GM21526 (cell line): ENCODE measurements around the gene IL20RA.

Source experiments
- ATAC-seq: cut with Tn5 transposase; IDR thresholded peaks from one replicate; pipeline ENCODE4 v1.9.1; 2021; ENCODE audit warnings: moderate library complexity; ENCODE audit not compliant: unreplicated experiment, low FRiP score

Gene IL20RA

DNA sequence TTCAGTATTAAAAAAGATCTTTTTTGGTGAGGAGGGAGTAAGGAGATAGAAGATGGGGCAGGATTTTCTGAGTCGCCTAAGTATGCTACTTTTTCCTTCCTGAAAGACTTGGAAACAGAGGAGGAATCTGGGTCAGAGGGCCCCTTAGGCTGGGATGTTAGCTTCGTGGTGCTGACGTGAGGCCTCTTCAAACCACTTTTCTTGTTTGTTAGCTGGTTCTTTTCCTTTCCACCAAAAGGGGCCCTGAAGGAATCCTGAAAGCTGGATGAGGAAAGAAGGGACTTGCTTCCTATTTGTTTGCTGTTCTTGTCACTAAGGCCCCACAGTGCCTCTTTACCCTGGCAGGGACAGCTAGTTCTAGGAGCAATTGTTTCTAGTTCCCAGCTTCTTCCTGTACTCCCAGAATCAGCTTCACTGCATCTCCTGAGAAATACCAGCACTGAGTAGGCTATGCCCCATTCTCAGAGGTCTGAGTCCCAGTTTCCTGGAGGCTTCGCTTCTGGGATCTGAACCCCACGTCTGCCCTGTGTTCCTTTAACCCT lies 2.2 kb upstream of the IL20RA start:
- no peak for ATAC-seq

DNA sequence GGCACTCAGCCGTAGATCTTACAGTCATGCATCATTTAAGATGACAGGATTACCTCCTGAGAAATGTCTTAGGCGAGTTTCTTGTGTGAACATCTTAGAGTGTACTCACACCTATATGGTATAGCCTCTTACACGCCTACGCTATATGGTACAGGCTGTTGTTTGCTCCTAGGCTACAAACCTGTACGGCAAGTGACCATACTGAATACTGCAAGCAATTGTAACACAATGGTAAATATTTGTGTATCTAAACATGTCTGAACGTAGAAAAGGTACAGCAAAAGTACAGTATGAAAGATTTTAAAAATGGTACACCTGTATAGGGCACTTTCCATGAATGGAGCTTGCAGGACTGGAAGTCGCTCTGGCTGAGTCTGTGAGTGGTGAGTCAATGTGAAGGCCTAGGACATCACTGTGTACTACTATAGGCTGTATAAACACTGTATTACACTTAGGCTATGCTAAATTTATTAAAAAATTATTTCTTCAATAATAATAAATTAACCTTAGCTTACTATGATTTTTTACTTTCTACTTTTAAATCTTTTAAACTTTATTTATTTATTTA lies 541 bp upstream of the IL20RA start:
- ATAC-seq, result no peak

DNA sequence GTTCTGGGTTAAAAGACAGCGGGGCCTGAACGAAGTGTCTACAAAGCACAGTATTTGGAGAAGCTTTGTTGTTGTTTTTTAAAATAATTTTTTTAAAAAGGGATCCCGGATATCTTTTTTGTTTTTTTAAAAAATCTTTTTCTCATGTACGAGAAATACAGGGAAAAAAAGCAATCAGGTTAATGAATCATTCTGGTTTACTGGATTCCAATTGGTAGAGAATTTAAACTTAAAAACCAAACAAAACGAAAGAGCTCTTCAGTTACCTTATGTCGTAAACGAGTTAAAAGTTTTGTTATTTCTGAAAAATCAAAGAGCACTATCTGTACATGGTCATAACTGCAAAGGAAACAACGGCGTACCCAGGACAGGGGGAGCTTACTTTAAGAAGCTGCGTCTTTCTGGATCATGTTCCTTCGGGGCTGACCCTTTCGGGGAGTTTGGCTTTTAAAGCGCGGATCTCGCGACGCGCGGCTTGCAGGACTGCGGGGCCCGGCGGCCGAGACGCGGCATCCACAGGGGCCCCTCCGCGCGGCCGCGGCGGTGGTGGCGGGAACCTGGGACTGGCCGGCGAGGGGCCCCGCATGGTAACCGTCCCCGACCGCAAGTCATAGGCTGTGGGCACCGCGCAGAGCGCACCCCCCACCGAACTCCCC lies 927 bp downstream of the IL20RA start:
- ATAC-seq, result no peak

DNA sequence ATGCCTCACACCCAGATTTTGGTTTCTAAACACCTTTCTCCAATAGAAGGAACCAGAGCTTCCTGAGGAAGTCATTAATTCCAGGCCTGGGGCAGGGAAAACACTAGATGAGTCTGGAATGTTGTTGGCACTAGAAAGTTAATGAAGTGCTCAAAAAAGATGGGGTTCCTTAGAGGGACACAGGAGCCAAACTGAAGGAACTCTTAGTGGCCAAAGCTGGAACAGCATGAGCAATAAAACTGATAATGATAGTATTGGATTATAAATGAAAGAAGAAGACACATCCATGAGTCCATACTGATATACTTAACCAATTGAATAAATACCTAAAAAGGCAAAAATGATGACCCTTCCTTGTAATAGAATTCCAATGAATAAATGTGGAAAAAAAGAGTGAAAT lies 4.4 kb downstream of the IL20RA start:
- no peak for ATAC-seq

DNA sequence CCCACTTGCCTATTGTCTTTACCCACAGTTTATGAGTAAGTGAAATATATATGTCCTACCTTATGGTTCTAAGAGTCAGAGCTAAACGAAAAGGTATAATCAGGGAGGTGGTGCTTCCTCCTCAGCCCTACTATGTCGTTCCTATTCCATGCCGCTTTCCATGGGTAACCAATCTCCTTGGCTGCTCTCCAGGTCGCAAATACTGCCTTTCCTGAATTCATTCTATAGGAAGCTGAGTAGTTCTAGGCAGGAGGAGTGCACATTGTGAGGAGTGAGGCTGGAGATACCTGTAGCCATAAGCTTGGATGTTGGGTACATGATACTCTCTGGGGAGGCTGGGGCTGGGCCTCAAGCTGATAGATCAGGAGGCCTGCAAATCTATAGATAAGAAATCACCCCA lies 5.8 kb downstream of the IL20RA start:
- ATAC-seq, result no peak

DNA sequence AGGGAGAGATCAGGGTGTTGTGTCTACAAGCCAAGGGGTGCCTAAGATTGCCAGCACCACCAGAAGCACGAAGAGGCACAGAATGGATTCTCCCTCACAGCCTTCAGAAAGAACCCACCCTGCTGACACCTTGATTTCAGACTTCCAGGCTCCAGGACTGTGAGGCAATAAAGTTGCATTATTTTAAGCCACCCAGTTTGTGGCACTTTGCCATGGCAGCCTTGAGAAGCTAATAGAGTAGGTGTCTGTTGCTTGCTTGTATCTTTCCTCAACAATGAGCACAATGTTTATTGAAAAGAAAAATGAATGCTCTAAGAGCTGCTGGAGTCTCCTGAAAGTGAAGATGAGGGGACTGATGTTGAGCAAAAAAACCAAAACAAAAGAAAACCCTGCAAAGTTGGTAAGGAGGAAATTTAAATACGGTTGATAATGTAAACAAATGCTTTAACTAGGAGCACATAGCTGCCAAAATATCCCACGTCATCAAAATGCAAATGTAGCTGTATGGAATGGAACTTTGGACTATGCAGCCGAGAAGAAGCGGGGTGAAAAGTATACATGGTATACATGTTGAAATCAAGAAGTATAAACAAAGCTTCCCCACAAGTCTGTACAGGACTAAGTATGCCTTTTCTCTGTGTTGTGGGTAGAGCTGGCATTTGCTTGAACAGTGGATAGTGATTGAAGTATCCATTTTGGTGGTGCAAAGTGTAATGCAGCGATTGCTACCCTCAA lies 8.0 kb downstream of the IL20RA start:
- no peak for ATAC-seq

DNA sequence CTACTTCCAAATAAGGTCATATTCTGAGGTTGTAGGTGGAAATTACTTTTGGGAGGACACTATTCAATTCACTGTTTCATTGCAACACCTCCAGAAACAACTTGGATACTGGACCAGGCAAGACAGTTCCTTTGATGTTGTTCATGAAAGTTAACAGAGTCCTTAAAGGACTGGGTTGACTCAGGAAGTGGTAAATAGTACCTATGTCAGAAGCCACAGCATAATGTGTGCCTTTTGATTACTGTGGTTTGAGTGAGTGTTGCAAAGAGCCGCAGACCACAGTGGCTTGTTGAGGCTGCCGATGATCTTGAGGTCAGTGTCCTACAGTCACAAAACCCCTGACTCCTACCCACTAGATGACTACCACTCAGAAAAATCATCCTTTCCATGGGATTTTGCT lies 10.9 kb downstream of the IL20RA start:
- no peak for ATAC-seq

DNA sequence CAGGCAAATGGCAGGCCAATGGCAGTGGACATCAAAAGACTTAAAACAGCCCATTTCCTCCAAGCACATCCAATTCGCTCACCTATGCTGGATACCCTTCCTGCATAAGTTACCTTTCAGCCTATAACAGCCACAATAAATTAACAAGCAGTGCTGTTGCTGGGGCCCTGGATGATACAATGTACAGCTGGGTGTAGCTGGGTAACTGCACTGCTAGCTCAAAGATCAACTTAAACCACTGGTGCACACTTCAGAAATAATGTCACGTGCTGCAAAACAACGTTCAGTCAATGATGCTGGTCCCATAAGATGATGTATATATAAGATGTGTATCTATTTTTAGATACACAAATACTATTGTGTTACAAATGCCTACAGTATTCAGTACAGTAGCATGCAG lies 13.6 kb downstream of the IL20RA start:
- ATAC-seq, result no peak

DNA sequence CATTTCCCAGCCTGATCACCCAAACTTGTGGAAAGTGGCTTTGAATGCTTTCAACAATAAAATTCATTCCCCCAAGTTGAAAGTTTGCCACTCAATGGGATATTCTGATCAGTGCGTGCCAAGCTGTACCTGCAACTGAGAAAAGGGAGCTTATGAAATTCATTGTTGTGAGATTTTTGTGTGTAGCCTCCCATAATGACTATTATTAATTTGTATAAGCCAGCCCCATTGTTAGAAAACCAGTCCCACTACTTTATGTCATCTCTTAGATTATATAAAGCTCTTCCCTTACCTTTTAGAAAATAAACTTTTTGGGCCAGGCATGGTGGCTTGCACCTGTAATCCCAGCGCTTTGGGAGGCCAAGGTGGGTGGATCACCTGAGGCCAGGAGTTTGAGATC lies 15.9 kb downstream of the IL20RA start:
- ATAC-seq, result no peak

DNA sequence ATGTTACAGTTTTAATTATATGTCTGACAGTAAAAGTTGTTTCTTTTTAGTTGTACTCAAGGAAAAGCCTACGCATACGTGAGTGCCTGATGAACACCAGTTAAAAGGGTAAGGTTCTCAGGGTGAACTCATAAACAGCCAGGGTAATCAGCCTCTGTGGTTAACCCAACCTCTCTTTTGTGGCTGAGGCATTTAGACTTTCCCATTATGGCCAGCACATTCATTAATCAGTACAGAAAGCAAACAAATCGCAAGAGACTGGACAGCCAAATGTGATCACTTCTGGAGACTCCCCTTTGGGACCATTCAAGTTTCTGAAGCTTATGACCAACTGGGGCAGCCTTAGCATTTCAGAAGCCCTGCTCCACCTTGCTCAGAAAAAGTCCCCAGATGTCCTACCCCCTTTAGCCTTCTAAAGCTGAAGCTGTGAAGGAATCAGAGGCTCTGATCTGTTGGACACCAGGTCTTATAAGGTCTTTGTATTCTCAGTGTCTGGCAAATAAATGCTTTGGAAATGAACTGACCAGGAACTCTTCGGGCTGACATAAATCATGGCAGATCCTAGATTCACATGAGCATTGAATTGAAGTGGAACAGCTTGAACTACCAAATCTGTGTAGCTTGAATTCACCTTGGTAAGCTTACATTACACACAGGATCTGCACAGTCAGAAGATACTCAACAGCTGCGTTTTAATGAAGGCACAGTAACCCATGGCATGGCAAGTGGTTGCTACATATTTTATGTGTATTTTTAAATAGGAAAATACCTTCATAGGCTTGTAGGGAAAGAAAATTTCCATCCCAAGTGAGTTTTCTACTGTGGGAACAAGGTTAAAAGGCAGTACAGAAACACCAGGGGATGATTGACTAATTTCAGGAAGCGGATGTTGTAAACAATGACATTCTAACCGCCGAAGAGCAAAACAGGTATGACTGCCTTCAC lies 18.7 kb downstream of the IL20RA start:
- no peak for ATAC-seq

DNA sequence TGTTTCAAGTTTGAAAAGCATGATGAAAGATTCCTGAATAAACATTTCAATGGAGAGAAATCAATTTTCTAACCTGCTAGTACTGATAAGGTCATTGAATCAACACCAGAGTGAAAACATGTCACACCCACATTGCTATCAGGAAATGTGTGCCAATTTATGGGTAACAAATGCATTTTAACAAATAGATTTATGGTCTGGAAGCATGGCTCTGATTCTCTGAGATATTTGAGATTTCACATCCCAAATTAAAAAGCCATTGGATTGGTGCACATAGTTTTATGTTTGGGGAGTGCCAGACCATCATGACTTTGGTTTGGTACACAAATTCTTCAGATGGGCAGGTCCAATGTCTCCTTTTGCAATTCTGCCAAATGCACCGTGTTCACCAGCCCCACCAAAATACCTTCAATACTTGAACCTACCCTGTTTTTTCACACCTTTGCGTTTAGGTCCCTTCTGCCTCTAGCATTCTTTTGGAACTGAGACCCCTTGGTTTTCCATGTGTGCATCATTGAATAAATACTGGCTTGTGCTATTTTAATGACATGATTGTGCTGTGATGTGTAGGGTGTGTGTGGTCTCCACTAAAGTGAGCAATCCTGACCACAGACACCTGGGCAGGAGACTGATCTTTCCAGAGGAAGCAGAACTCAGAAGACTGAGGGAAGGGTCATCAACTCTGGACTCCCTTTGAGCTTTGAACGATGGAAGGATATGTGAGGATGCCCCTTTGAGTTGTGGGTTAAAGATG lies 20.4 kb downstream of the IL20RA start:
- no peak for ATAC-seq

DNA sequence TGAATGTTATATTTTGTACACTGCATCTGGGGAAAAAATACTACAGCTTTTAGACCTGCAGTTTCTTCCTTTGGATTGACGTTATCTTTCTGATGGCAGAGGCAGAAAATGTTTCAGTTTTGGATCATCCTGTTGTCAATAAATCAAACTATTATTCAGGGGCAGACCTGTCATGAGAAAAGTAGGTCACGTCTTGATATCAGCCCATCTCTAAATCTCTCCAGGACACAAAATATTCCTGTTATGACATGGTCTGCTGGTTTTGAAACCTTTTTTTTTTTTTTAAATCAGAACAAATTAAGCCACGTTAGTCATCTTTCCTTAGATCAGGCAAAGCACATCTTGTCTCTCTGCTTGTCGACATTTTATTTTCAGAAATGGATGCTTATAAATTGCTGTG lies 24.0 kb downstream of the IL20RA start:
- ATAC-seq, result no peak

DNA sequence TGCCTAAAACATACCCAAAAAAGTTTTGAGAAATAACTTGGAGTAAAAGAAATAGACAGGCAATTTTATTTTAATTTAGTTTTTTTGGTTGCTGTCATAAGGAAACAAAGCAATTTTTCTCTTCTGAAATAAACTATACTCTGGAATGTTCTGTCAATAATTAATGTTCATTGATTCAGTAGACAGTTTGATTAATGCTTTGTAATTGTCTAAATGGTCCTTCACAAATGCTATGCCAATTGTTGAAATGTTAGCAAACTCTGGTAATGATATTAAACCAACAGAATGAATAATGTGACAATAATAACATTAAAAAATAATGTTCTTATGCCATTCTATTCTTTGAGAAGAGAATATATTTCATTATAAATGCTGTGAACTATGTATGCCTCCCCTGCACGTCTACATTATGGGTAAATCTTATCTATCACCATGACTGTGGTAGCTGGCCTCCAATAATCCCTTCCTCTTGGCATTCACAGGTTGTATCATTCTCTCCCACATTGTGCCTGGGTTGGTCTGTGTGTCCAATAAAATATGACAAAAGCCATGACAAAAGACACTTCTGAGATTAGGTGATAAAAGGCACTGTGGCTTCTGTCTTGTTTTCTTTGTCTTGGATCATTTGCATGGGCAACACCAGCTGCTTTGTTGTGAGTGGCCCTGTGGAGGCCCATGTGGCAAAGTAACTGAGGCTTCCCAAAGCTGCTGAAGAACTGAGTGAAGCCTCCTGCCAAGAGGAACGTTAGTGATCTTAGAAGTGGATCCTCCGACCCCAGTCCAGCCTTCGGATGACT lies 25.1 kb downstream of the IL20RA start:
- no peak for ATAC-seq

DNA sequence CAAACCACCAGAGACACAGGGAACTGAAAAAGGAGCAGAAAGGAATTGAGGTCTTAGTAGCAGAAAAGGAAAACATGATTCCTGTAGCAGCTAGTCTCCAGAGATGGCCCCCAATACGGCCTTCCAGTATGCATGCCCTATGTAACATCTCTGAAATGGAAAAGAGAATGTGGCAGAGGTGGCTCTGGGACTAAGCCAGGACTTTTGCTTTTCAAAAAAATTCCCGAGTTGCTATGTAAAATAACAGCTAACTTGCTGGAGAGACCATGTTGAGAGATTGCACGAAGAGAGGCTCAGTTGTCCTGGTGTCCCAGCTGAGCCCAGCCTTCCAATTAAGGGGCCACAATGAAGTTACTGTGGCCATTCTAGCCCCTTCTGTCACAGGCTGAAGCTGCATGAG lies 27.7 kb downstream of the IL20RA start:
- ATAC-seq, result no peak

DNA sequence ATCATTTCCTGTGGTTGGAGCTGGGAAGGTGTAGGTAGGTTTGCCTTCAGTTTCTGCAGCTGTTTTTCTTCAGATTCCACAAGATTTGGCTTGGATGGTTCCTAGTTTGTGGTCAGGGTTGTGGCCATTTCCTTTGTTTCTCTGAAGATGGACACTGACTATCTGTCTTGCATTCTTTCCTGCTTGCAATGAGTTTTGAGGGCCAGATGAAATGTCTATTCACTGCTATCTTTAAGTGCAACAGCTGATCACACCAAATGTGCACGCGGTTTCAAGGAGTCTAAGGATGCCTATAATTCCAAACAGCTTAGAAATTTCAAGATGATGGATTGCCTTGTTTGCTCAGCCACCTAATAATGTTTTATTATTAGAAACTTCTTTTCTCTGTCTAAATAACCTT lies 28.4 kb downstream of the IL20RA start:
- ATAC-seq, result no peak

DNA sequence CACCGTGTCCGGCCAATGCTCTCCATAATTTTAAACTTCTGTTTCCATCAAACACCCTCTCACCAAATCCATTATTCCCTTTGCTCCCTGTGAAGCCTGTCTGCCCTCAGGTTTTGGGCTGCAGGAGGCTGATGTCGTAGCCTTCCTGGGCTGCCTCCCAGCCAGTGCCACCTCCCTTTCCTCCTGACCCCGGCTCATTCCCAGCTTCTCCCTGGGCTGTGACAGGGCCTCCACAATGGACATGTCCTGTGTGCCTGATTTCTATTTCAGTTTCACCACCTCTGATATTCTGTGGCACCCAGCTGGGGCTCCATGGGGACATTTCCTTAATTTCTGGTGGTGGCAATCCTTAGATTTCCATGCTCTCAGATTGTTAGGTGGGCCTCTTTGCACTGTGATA lies 28.8 kb downstream of the IL20RA start:
- ATAC-seq, result no peak

DNA sequence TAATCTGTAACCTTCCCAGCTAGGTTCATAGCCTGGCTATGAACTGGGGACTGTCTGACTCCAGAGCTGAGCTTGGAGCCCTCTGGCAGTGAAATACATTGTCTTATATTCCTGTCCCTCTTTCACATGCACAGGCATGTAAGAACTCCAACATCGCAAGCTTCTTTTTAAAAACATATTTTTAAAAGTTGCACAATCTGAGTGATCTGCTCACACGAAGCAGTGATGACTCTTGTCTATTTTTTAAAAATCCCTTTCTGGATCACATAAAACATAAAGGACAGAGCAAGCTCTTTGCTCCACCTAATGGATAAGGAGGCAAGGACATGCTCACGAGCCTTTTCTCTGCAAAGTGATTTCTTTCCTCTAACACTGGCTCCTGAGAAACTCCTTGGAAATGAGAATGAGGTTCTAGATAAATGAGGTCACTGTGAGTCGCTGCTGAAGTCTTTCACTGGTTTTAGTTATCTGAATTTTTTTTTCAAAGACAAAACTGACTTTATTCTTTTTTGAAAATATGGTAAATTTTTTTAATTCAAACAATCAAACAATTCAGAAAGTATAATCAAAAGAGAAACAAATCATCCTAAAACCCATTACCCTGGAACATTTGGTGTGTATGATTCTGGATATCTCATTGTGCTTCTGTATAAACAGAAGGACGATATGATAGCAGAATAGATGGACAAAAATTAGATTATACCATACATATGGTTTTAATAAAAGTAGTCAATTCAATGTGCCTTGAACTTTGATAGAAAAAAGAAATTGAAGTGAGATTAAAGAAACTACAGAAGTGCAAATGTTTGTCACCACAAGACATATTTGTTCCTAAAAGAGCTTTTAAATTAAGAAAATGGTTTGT lies 30.8 kb downstream of the IL20RA start:
- ATAC-seq, result no peak

DNA sequence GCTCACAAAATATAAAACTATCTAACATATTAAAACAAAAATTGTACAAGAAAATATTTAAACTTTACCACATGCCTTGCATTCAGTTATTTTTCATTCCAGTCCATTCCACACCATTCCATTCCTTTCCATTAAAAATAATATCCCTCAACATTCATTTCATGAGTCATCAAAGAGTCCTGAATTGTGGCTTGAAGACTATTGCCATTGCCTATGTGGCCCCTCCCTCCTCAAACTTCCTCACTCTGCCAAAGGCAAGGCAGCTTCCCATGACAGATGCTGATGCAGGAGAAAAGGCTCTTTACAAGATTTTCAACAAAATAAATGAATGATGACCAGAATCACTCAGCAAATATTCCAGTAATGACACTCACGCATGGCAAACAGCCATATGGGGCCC lies 31.7 kb downstream of the IL20RA start:
- no peak for ATAC-seq
